HepG2 (cell line): Measurements from ENCODE around the gene COX10. TPM values are rescaled to one million over a fixed set of nuclear protein-coding genes. Genes with fewer than 3 reads are reported as not detected.

Experiments used
- ISX ChIP-seq: sonication (generic); formaldehyde crosslinking; conservative IDR thresholded peaks from 2 replicates; pipeline ENCODE4 v1.5.0; 2020; ENCODE audit warnings: missing genetic modification reagents
- PTBP1 ChIP-seq: fragments of 200-400 bp; formaldehyde crosslinking; IDR thresholded peaks from 2 replicates; pipeline ENCODE4 v1.6.1; 2018; ENCODE audit warnings: low read length, low read depth; ENCODE audit not compliant: poor library complexity, severe bottlenecking
- TBP ChIP-seq: sonication (generic); formaldehyde crosslinking; IDR thresholded peaks from 2 replicates; pipeline ENCODE4 v1.5.0; 2020; ENCODE audit warnings: missing genetic modification reagents
- TEAD3 ChIP-seq: optimal IDR thresholded peaks from 2 replicates; pipeline ENCODE3; 2016; ENCODE audit warnings: borderline replicate concordance
- WIZ ChIP-seq: sonication (generic); formaldehyde crosslinking; IDR thresholded peaks from 2 replicates; pipeline ENCODE4 v1.5.1; 2020; ENCODE audit warnings: mild to moderate bottlenecking, missing genetic modification reagents
- XRCC5 ChIP-seq: fragments of 200-400 bp; formaldehyde crosslinking; optimal IDR thresholded peaks from 2 replicates; pipeline ENCODE3; 2017; ENCODE audit warnings: mild to moderate bottlenecking, low read length
- ZEB1 ChIP-seq: IDR thresholded peaks from 2 replicates; pipeline ENCODE4 v1.6.1; 2012; ENCODE audit warnings: mild to moderate bottlenecking, low read depth, inconsistent platforms; ENCODE audit not compliant: insufficient replicate concordance
- ZFP36L2 ChIP-seq: sonication (generic); formaldehyde crosslinking; IDR thresholded peaks from 2 replicates; pipeline ENCODE4 v1.4.0; 2020; ENCODE audit warnings: missing genetic modification reagents
- ZNF232 ChIP-seq: sonication (generic); formaldehyde crosslinking; IDR thresholded peaks from 2 replicates; pipeline ENCODE4 v1.4.0; 2020; ENCODE audit warnings: missing genetic modification reagents, borderline replicate concordance
- ZNF24 ChIP-seq: fragments of 450-650 bp; IDR thresholded peaks from 2 replicates; pipeline ENCODE4 v1.6.1; 2017; ENCODE audit warnings: antibody characterized with exemption, mild to moderate bottlenecking
- ZNF264 ChIP-seq: sonication (generic); formaldehyde crosslinking; IDR thresholded peaks from 2 replicates; pipeline ENCODE4 v1.4.0; 2020; ENCODE audit warnings: missing genetic modification reagents
- ZNF282 ChIP-seq: fragments of 450-650 bp; IDR thresholded peaks from 2 replicates; pipeline ENCODE4 v1.6.1; 2018; ENCODE audit not compliant: partially characterized antibody
- ZNF30 ChIP-seq: sonication (generic); formaldehyde crosslinking; IDR thresholded peaks from 2 replicates; pipeline ENCODE4 v1.5.0; 2020; ENCODE audit warnings: mild to moderate bottlenecking, missing genetic modification reagents
- ZNF530 ChIP-seq: sonication (generic); formaldehyde crosslinking; IDR thresholded peaks from 2 replicates; pipeline ENCODE4 v1.5.0; 2020; ENCODE audit warnings: low read depth, mild to moderate bottlenecking, missing genetic modification reagents
- ZNF616 ChIP-seq: sonication (generic); formaldehyde crosslinking; IDR thresholded peaks from 2 replicates; pipeline ENCODE4 v1.5.0; 2020; ENCODE audit warnings: low read depth, mild to moderate bottlenecking, missing genetic modification reagents
- ZNF660 ChIP-seq: sonication (generic); formaldehyde crosslinking; IDR thresholded peaks from 2 replicates; pipeline ENCODE4 v1.5.1; 2020; ENCODE audit warnings: mild to moderate bottlenecking, low read depth, missing genetic modification reagents, borderline replicate concordance
- ZNF713 ChIP-seq: sonication (generic); formaldehyde crosslinking; IDR thresholded peaks from 2 replicates; pipeline ENCODE4 v1.4.0; 2020; ENCODE audit warnings: mild to moderate bottlenecking, missing genetic modification reagents
- ZNF772 ChIP-seq: sonication (generic); formaldehyde crosslinking; IDR thresholded peaks from 2 replicates; pipeline ENCODE4 v1.5.0; 2020; ENCODE audit warnings: mild to moderate bottlenecking, missing genetic modification reagents
- ZSCAN31 ChIP-seq: sonication (generic); formaldehyde crosslinking; IDR thresholded peaks from 2 replicates; pipeline ENCODE4 v1.5.0; 2020; ENCODE audit warnings: low read depth, mild to moderate bottlenecking, missing genetic modification reagents
- polyA plus RNA-seq, 8 experiments: library from polyadenylated mRNA; depleted of rRNA in 3 of 8; stranded (reverse) in 7 of 8; unstranded in 1 of 8; fragments of >200 nt; fragmentation: Illumina TruSeq in 4 of 8; extraction: Trizol in 4 of 8; gene quantifications; 2 replicates each; pipeline versions ENCODE4 v1.2.1 to v1.2.3, GENCODE V29; 2011 to 2016; ENCODE audit warnings: low read depth in 4 of 8, missing spikeins in 1 of 8, mixed read lengths in 1 of 8; ENCODE audit not compliant: insufficient read depth in 1 of 8
- total RNA-seq, 5 experiments: library from RNA; depleted of rRNA; stranded (reverse); fragments of >200 nt; fragmentation: Illumina TruSeq; extraction: Trizol; gene quantifications; 2 replicates each; pipeline ENCODE4 v1.2.3, GENCODE V29; 2016; ENCODE audit warnings: low read depth in 1 of 5
- TF ChIP-seq, protein P1 (sequence below): sonication (generic); formaldehyde crosslinking; IDR thresholded peaks from 2 replicates; pipeline ENCODE4 v1.5.1; 2020; ENCODE audit warnings: missing genetic modification reagents, mild to moderate bottlenecking, borderline replicate concordance
- TF ChIP-seq, protein P2 (sequence below): IDR thresholded peaks from 2 replicates; pipeline ENCODE4 v1.6.1; 2016; ENCODE audit warnings: missing genetic modification reagents, missing compliant biosample characterization
- TF ChIP-seq, protein P3 (sequence below): sonication (generic); formaldehyde crosslinking; IDR thresholded peaks from 2 replicates; pipeline ENCODE4 v1.5.0; 2020; ENCODE audit warnings: mild to moderate bottlenecking, missing genetic modification reagents, moderate library complexity
- TF ChIP-seq, protein P4 (sequence below): sonication (generic); formaldehyde crosslinking; conservative IDR thresholded peaks from 2 replicates; pipeline ENCODE4 v1.4.0; 2020; ENCODE audit warnings: mild to moderate bottlenecking, missing genetic modification reagents, moderate library complexity
- TF ChIP-seq, protein P5 (sequence below): sonication (generic); formaldehyde crosslinking; IDR thresholded peaks from 2 replicates; pipeline ENCODE4 v1.4.0; 2020; ENCODE audit warnings: mild to moderate bottlenecking, missing genetic modification reagents

The COX10 gene
- total and polyA plus RNA-seq, 2 of the 13 experiments (the other 11 are each of a cell fraction or from before 2014, with no cell fraction given) = 13.9 to 20.1 TPM

DNA sequence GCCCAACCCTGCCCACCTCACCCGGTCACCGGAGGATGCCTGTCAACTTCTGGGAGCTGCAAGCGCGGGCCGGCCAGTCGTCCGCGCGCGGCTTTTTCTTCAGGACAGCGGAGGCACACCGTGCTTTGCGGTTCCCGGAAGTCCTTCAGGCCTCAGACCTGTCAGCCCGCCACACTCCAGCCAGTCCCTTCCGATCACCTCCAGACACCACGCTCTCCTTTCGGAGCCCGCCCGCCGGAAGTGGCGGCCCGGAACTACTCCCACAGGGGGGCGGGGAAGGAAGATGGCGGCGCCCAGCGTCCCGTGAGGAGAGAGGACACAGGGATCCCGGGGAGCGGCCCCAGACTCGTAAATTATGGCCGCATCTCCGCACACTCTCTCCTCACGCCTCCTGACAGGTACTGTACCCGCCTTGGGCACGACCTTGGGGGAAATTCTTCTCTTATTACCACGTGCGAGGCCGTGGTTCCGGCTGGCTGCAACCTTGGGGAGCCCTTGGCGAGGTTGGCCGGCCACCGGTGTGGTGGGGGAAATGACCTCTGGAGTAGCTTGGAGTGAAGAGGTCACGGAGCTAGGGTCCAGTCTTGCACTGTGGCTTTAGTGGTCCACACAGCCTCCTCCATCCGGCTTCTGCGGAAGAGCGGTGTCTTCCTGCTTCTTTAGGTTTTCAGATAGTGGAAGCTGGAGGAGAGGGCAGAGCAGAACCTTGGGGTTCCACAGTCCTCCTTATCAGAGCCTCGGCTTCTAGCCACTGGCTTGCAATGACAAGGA lies at the start of gene COX10 (continued):
- TF ChIP-seq WIZ (peak; percentile 74; the same call in 1 of the 2 replicates), ZNF530 (CRISPR knock-in tag) (no peak), ZEB1 (no peak), ZNF772 (peak; percentile 96), ZNF660 (CRISPR knock-in tag) (no peak), ZNF232 (CRISPR knock-in tag) (no peak), ZNF24 (no peak), ZNF264 (CRISPR knock-in tag) (no peak), ZFP36L2 (no peak), ZNF30 (no peak), ISX (CRISPR knock-in tag) (no peak), ZNF616 (CRISPR knock-in tag) (no peak), ZNF713 (CRISPR knock-in tag) (no peak), TEAD3 (CRISPR knock-in tag) (no peak), PTBP1 (peak; percentile 63), TBP (CRISPR knock-in tag) (no peak), ZNF282 (no peak), ZSCAN31 (CRISPR knock-in tag) (peak; percentile 81), XRCC5 (peak; percentile 68)
- TF ChIP-seq, protein P1, sequence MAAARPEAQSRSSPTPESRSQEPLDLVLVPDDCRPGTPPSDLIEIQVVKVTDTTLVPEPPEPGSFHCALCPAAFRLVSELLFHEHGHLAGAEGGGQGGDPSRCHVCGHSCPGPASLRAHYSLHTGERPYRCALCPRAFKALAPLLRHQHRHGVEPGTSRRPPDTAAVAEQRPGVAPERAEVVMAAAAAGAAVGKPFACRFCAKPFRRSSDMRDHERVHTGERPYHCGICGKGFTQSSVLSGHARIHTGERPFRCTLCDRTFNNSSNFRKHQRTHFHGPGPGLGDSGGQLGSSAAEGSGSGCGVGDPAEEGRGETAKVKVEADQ (CRISPR knock-in tag) = peak; percentile 92
- TF ChIP-seq, protein P2, sequence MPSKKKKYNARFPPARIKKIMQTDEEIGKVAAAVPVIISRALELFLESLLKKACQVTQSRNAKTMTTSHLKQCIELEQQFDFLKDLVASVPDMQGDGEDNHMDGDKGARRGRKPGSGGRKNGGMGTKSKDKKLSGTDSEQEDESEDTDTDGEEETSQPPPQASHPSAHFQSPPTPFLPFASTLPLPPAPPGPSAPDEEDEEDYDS (CRISPR knock-in tag) = peak; percentile 88
- TF ChIP-seq, protein P3, sequence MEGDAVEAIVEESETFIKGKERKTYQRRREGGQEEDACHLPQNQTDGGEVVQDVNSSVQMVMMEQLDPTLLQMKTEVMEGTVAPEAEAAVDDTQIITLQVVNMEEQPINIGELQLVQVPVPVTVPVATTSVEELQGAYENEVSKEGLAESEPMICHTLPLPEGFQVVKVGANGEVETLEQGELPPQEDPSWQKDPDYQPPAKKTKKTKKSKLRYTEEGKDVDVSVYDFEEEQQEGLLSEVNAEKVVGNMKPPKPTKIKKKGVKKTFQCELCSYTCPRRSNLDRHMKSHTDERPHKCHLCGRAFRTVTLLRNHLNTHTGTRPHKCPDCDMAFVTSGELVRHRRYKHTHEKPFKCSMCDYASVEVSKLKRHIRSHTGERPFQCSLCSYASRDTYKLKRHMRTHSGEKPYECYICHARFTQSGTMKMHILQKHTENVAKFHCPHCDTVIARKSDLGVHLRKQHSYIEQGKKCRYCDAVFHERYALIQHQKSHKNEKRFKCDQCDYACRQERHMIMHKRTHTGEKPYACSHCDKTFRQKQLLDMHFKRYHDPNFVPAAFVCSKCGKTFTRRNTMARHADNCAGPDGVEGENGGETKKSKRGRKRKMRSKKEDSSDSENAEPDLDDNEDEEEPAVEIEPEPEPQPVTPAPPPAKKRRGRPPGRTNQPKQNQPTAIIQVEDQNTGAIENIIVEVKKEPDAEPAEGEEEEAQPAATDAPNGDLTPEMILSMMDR (CRISPR knock-in tag) = no peak; the same call in 1 of the 2 replicates
- TF ChIP-seq, protein P4, sequence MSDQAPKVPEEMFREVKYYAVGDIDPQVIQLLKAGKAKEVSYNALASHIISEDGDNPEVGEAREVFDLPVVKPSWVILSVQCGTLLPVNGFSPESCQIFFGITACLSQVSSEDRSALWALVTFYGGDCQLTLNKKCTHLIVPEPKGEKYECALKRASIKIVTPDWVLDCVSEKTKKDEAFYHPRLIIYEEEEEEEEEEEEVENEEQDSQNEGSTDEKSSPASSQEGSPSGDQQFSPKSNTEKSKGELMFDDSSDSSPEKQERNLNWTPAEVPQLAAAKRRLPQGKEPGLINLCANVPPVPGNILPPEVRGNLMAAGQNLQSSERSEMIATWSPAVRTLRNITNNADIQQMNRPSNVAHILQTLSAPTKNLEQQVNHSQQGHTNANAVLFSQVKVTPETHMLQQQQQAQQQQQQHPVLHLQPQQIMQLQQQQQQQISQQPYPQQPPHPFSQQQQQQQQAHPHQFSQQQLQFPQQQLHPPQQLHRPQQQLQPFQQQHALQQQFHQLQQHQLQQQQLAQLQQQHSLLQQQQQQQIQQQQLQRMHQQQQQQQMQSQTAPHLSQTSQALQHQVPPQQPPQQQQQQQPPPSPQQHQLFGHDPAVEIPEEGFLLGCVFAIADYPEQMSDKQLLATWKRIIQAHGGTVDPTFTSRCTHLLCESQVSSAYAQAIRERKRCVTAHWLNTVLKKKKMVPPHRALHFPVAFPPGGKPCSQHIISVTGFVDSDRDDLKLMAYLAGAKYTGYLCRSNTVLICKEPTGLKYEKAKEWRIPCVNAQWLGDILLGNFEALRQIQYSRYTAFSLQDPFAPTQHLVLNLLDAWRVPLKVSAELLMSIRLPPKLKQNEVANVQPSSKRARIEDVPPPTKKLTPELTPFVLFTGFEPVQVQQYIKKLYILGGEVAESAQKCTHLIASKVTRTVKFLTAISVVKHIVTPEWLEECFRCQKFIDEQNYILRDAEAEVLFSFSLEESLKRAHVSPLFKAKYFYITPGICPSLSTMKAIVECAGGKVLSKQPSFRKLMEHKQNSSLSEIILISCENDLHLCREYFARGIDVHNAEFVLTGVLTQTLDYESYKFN (CRISPR knock-in tag) = no peak; the same call in 1 of the 2 replicates
- TF ChIP-seq, protein P5, sequence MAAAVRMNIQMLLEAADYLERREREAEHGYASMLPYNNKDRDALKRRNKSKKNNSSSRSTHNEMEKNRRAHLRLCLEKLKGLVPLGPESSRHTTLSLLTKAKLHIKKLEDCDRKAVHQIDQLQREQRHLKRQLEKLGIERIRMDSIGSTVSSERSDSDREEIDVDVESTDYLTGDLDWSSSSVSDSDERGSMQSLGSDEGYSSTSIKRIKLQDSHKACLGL (CRISPR knock-in tag) = peak; percentile 91; the same call in 1 of the 2 replicates
